Testis (tissue), 3 donors: ENCODE results near the gene CHN2. TPM values are rescaled to one million over a fixed set of nuclear protein-coding genes. Genes with fewer than 3 reads are reported as not detected.

Experiments
- DNase-seq: peaks from one replicate; pipeline ENCODE4 v3.0.0-alpha.2; 2019
- H3K27ac ChIP-seq, 2 donors: fragments of 200-600 bp; sonication (generic); one replicate each; pipeline ENCODE4 v1.5.1; 2019
- H3K27me3 ChIP-seq: fragments of 200-600 bp; sonication (generic); one replicate; pipeline ENCODE4 v1.5.1; 2019
- H3K36me3 ChIP-seq: fragments of 200-600 bp; sonication (generic); one replicate; pipeline ENCODE4 v1.5.1; 2017; ENCODE audit warnings: low read depth; ENCODE audit errors: missing control alignments
- H3K4me1 ChIP-seq: fragments of 200-600 bp; sonication (generic); one replicate; pipeline ENCODE4 v1.5.1; 2019
- H3K4me3 ChIP-seq, 2 donors: fragments of 200-600 bp; sonication (generic); one replicate each; pipeline ENCODE4 v1.5.1; 2017 to 2019
- H3K9me3 ChIP-seq: fragments of 200-600 bp; sonication (generic); one replicate; pipeline ENCODE4 v1.5.1; 2017
- CTCF ChIP-seq, 3 experiments: fragments of 450-650 bp in 2 of 3; fragments of 200-600 bp in 1 of 3; sonication (generic) in 1 of 3; IDR thresholded peaks; one replicate each; pipeline ENCODE4 v1.5.1; 2016 to 2019; ENCODE audit warnings: antibody characterized with exemption in 3 of 3, mild to moderate bottlenecking in 2 of 3, moderate library complexity in 1 of 3
- POLR2A ChIP-seq: fragments of 450-650 bp; IDR thresholded peaks from one replicate; pipeline ENCODE4 v1.6.1; 2017; ENCODE audit warnings: antibody characterized with exemption, mild to moderate bottlenecking, moderate library complexity
- WGBS, 2 donors: methylation state at CpG; one replicate each; pipeline ENCODE4 v1.1.5; 2018; 5-methylcytosine and 5-hydroxymethylcytosine counted together
- intact Hi-C: fragments of 100-400 bp; cut with DNase I; formaldehyde crosslinking; loops from one replicate; pipeline ENCODE4 v1.15.1; 2023; ENCODE audit warnings: low total_unique reads
- polyA plus RNA-seq: library from polyadenylated mRNA; stranded (reverse); fragments of 350-450 nt; fragmentation: Illumina TruSeq; extraction: RNeasy Lipid Tissue Mini Kit (QIAGEN cat#74804); gene quantifications from one replicate; pipeline ENCODE4 v1.2.3, GENCODE V29; 2014; ENCODE audit warnings: low read depth, low replicate concordance; ENCODE audit not compliant: insufficient read depth
- total RNA-seq, 2 donors: library from RNA; depleted of rRNA; stranded (reverse); fragments of >200 nt; gene quantifications; one replicate each; pipeline ENCODE4 v1.2.3, GENCODE V29; 2016

CHN2 gene
- total and polyA plus RNA-seq, 3 donors from 2014 or later: 8.6 to 27.4 (median 15.1) TPM

- TF ChIP-seq CTCF (IDR thresholded peaks at IDR 0.05) (no peak), POLR2A (no peak)
- Histone ChIP-seq H3K4me1 (no peaks in the 10 kb centered on the region), H3K9me3 (no peaks in the 10 kb centered on the region), H3K4me3 (no peak overlapping the region), H3K27ac (no peak overlapping the region), H3K36me3 (no peaks in the 10 kb centered on the region), H3K27me3 (no peaks in the 10 kb centered on the region)
- WGBS, 2 donors: 96% methylated on average over 8 of the region's 8 CpGs
- no peak for DNase-seq
- intact Hi-C loops: no loop called here
These were observed 175.4 kb downstream of the CHN2 start for GRCh38 chr7:29369909-29370488.

- intact Hi-C loops: no loop called here
- DNase-seq: no peak
- Histone ChIP-seq H3K27me3 (no peaks in the 10 kb centered on the region), H3K4me3 (no peak overlapping the region), H3K36me3 (no peaks in the 10 kb centered on the region), H3K9me3 (no peaks in the 10 kb centered on the region), H3K4me1 (no peaks in the 10 kb centered on the region), H3K27ac (no peak overlapping the region)
- WGBS, 2 donors: 67 to 77% methylated on average over 6 of the region's 6 CpGs
- TF ChIP-seq POLR2A: no peak
- no peak for TF ChIP-seq CTCF (IDR thresholded peaks at IDR 0.05)
These were observed 176.1 kb downstream of the CHN2 start for GRCh38 chr7:29370531-29371314.

GRCh38 chr7:29371472-29371871 lies 176.9 kb downstream of the CHN2 start:
- no peaks in the 10 kb centered on the region for H3K36me3 ChIP-seq
- H3K27ac ChIP-seq: no peak overlapping the region
- no peaks in the 10 kb centered on the region for H3K9me3 ChIP-seq
- no peaks in the 10 kb centered on the region for H3K4me1 ChIP-seq
- TF ChIP-seq CTCF (IDR thresholded peaks at IDR 0.05) (no peak), POLR2A (no peak)
- no peak for DNase-seq
- WGBS, 2 donors: 95% methylated on average over 3 of the region's 3 CpGs
- no peaks in the 10 kb centered on the region for H3K27me3 ChIP-seq
- intact Hi-C loops: no loop called here
- no peak overlapping the region for H3K4me3 ChIP-seq

GRCh38 chr7:29372351-29373090 lies 177.9 kb downstream of the CHN2 start:
- H3K9me3 ChIP-seq: no peaks in the 10 kb centered on the region
- DNase-seq: no peak
- H3K4me1 ChIP-seq: no peaks in the 10 kb centered on the region
- WGBS, 2 donors: 86 to 91% methylated on average over 3 of the region's 3 CpGs
- no peaks in the 10 kb centered on the region for H3K27me3 ChIP-seq
- no peak overlapping the region for H3K4me3 ChIP-seq
- TF ChIP-seq POLR2A (no peak), CTCF (IDR thresholded peaks at IDR 0.05) (no peak)
- intact Hi-C loops: no loop called here
- H3K27ac ChIP-seq: no peak overlapping the region
- no peaks in the 10 kb centered on the region for H3K36me3 ChIP-seq
